Endodermal cell (in vitro differentiated cells): ENCODE data around the gene JAG2. TPM values are rescaled to one million over a fixed set of nuclear protein-coding genes. Genes with fewer than 3 reads are reported as not detected.

ENCODE experiments used
- DNase-seq: peaks from one replicate; pipeline ENCODE4 v3.0.0-alpha.2; 2017
- H3K27ac ChIP-seq: 2 replicates; pipeline ENCODE4 v1.5.1; 2013; ENCODE audit warnings: mild to moderate bottlenecking, low read depth, low read length, moderate library complexity
- H3K27me3 ChIP-seq: 2 replicates; pipeline ENCODE4 v1.6.1; 2013; ENCODE audit warnings: mild to moderate bottlenecking, low read length, moderate library complexity; ENCODE audit not compliant: insufficient read depth, control insufficient read depth, poor library complexity, severe bottlenecking
- H3K36me3 ChIP-seq: 2 replicates; pipeline ENCODE4 v1.7.0; 2013; ENCODE audit warnings: mild to moderate bottlenecking, low read length, moderate library complexity; ENCODE audit not compliant: control insufficient read depth, insufficient read depth
- H3K4me1 ChIP-seq: one replicate; pipeline ENCODE4 v1.7.0; 2013; ENCODE audit warnings: low read length; ENCODE audit not compliant: control insufficient read depth, insufficient read depth
- H3K4me3 ChIP-seq: 2 replicates; pipeline ENCODE4 v1.5.1; 2013; ENCODE audit warnings: mild to moderate bottlenecking, low read length, moderate library complexity
- H3K9ac ChIP-seq: 2 replicates; pipeline ENCODE4 v1.6.1; 2013; ENCODE audit warnings: mild to moderate bottlenecking, low read length, moderate library complexity; ENCODE audit not compliant: poor library complexity, severe bottlenecking; ENCODE audit errors: extremely low read depth
- H3K9me3 ChIP-seq: 2 replicates; pipeline ENCODE4 v1.6.1; 2013; ENCODE audit warnings: mild to moderate bottlenecking, low read length, moderate library complexity; ENCODE audit not compliant: control insufficient read depth
- H3K27ac Mint-ChIP-seq: 2 replicates; pipeline ENCODE4 v1.8.0; 2020; ENCODE audit warnings: mixed read lengths
- H3K27me3 Mint-ChIP-seq: 2 replicates; pipeline ENCODE4 v1.8.0; 2021; ENCODE audit warnings: mild to moderate bottlenecking, mixed read lengths; ENCODE audit not compliant: insufficient read depth
- H3K36me3 Mint-ChIP-seq: 2 replicates; pipeline ENCODE4 v1.8.0; 2020; ENCODE audit warnings: low read depth, mixed read lengths
- H3K4me1 Mint-ChIP-seq: 2 replicates; pipeline ENCODE4 v1.8.0; 2020; ENCODE audit warnings: mixed read lengths
- H3K4me3 Mint-ChIP-seq: 2 replicates; pipeline ENCODE4 v1.8.0; 2020; ENCODE audit warnings: mild to moderate bottlenecking, moderate library complexity, mixed read lengths
- H3K9me3 Mint-ChIP-seq: 2 replicates; pipeline ENCODE4 v1.8.0; 2020; ENCODE audit warnings: mild to moderate bottlenecking, mixed read lengths
- WGBS, 2 experiments: methylation state at CpG; one replicate each; pipeline versions ENCODE4 v1.1.5 to v1.1.7; 2013; ENCODE audit warnings: missing lambda C conversion rate in 2 of 2, mixed read lengths in 1 of 2; ENCODE audit not compliant: insufficient coverage in 1 of 2, insufficient read length in 1 of 2; 5-methylcytosine and 5-hydroxymethylcytosine counted together
- total RNA-seq, 2 donors: library from RNA; stranded (reverse); fragmentation: NEBNext Ultra II Directional in 1 of 2; extraction: Animal tissue kit (Norgen Biotek cat#: 25700) in 1 of 2; gene quantifications; 2 replicates in 1 of 2; 3 replicates in 1 of 2; pipeline ENCODE4 v1.2.1, GENCODE V29; 2021
- TF ChIP-seq, protein P1 (sequence below): fragments of 200-600 bp; sonication (generic); conservative IDR thresholded peaks from 2 replicates; pipeline ENCODE4 v1.5.0; 2021; ENCODE audit warnings: antibody characterized with exemption, mild to moderate bottlenecking

JAG2 gene
- total RNA-seq, 2 donors from 2014 or later, result 6.4 TPM

DNA sequence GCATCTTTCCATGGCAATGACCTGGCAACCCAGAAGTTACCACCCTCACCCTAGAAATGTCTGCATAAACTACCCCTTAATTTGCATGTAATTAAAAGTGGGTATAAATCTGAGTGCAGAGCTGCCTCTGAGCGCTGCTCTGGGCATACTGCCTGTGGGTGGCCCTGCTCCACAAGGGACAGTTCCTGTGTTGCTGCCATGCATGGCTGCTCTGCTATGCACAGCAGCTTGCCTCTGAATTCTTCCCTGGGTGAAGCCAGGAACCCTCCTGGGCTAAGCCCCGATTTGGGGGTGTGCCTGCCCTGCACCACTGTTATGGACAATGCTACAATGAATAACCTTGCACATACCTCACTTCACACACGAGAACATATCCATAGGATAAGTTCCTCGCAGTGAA lies 67.7 kb downstream of the JAG2 start:
- no peak overlapping the region for H3K27ac Mint-ChIP-seq
- peaks cover 24% of the 10 kb centered on the region for H3K27me3 Mint-ChIP-seq
- no peaks in the 10 kb centered on the region for H3K36me3 Mint-ChIP-seq

GRCh38 chr14:105099778-105100177 lies 68.8 kb downstream of the JAG2 start:
- Mint-ChIP-seq H3K9me3 (peaks cover 27% of the 10 kb centered on the region), H3K36me3 (no peaks in the 10 kb centered on the region), H3K4me3 (no peak overlapping the region), H3K27me3 (peaks cover 36% of the 10 kb centered on the region), H3K4me1 (no peaks in the 10 kb centered on the region), H3K27ac (no peak overlapping the region)
- H3K4me1 ChIP-seq, result no peaks in the 10 kb centered on the region
- H3K9ac ChIP-seq, result no peak overlapping the region
- H3K36me3 ChIP-seq, result no peaks in the 10 kb centered on the region
- H3K27ac ChIP-seq, result no peak overlapping the region
- H3K9me3 ChIP-seq, result peaks cover 18% of the 10 kb centered on the region
- DNase-seq, result no peak
- TF ChIP-seq, protein P1, sequence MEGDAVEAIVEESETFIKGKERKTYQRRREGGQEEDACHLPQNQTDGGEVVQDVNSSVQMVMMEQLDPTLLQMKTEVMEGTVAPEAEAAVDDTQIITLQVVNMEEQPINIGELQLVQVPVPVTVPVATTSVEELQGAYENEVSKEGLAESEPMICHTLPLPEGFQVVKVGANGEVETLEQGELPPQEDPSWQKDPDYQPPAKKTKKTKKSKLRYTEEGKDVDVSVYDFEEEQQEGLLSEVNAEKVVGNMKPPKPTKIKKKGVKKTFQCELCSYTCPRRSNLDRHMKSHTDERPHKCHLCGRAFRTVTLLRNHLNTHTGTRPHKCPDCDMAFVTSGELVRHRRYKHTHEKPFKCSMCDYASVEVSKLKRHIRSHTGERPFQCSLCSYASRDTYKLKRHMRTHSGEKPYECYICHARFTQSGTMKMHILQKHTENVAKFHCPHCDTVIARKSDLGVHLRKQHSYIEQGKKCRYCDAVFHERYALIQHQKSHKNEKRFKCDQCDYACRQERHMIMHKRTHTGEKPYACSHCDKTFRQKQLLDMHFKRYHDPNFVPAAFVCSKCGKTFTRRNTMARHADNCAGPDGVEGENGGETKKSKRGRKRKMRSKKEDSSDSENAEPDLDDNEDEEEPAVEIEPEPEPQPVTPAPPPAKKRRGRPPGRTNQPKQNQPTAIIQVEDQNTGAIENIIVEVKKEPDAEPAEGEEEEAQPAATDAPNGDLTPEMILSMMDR, result no peak
- WGBS, 2 experiments, result 78 to 81% methylated on average over 4 to 6 of the region's 6 CpGs
- no peak overlapping the region for H3K4me3 ChIP-seq
- peaks cover 8% of the 10 kb centered on the region for H3K27me3 ChIP-seq

More for the DNA sequence above, 67.7 kb downstream of the JAG2 start:
- Histone ChIP-seq H3K36me3 (no peaks in the 10 kb centered on the region), H3K4me1 (no peaks in the 10 kb centered on the region), H3K9ac (no peak overlapping the region), H3K9me3 (peaks cover 18% of the 10 kb centered on the region), H3K27ac (no peak overlapping the region), H3K27me3 (no peaks in the 10 kb centered on the region), H3K4me3 (no peak overlapping the region)
- Mint-ChIP-seq H3K4me3 (no peak overlapping the region), H3K9me3 (peaks cover 27% of the 10 kb centered on the region), H3K4me1 (no peaks in the 10 kb centered on the region)
- WGBS, 2 experiments, result 86 to 100% methylated on average over 3 to 4 of the region's 4 CpGs
- TF ChIP-seq, protein P1, result no peak
- no peak for DNase-seq

GRCh38 chr14:105098316-105098715 lies 70.3 kb downstream of the JAG2 start:
- no peaks in the 10 kb centered on the region for H3K4me1 ChIP-seq
- WGBS, 2 experiments, result 85 to 92% methylated on average over 2 to 8 of the region's 8 CpGs

More at GRCh38 chr14:105098316-105098715, 70.3 kb downstream of the JAG2 start:
- no peaks in the 10 kb centered on the region for H3K4me1 Mint-ChIP-seq
- peaks cover 27% of the 10 kb centered on the region for H3K9me3 Mint-ChIP-seq
- H3K36me3 Mint-ChIP-seq, result no peaks in the 10 kb centered on the region
- Histone ChIP-seq H3K36me3 (no peaks in the 10 kb centered on the region), H3K9me3 (peaks cover 18% of the 10 kb centered on the region), H3K9ac (no peak overlapping the region), H3K27me3 (peaks cover 17% of the 10 kb centered on the region), H3K27ac (no peak overlapping the region), H3K4me3 (no peak overlapping the region)
- DNase-seq, result no peak
- no peak overlapping the region for H3K27ac Mint-ChIP-seq
- TF ChIP-seq, protein P1, result no peak
- H3K4me3 Mint-ChIP-seq, result no peak overlapping the region
- H3K27me3 Mint-ChIP-seq, result peaks cover 47% of the 10 kb centered on the region
